Measurements from ENCODE around the gene KRTAP10-8. TPM values are rescaled to one million over a fixed set of nuclear protein-coding genes. Genes with fewer than 3 reads are reported as not detected.
"Not testable (repeated sequence)": the region's sequence is repeated elsewhere in the genome, so short reads cannot be mapped to it uniquely, and the experiment has no call there.

The KRTAP10-8 gene
- polyA plus RNA-seq, 1 donor from 2014 or later = not detected

DNA sequence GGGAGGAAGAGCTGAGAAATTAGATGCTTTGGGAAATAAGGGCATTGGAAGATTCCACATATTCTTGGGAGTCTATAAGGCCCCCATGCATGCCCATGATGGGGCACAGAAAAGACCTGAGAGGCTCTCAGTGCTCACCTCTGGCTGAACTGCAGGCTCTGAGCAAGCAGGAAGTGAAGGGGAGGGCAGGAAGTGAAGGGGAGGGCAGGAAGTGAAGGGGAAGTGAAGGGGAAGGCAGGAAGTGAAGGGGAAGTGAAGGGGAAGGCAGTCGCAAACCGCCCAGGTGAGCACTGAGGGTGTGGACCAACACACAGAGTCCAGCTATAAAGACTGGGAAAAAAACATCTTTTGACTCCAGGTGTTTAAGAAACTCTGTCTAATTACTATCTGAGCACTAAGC lies 18.6 kb downstream of the KRTAP10-8 start:
- peaks cover 8 to 28% (median 18%) of the 10 kb centered on the region in 3 donors for H3K9me3 Mint-ChIP-seq
- H3K27ac Mint-ChIP-seq = no peak overlapping the region
- peaks cover 7% of the 10 kb centered on the region for H3K36me3 Mint-ChIP-seq
- H3K4me1 Mint-ChIP-seq = peaks cover 0 to 4% (median 2%) of the 10 kb centered on the region in 3 donors
- H3K4me3 Mint-ChIP-seq = peak overlapping the region in 2 of 4 donors; percentile 5 to 49
- peaks cover 6% of the 10 kb centered on the region for H3K27me3 Mint-ChIP-seq

DNA sequence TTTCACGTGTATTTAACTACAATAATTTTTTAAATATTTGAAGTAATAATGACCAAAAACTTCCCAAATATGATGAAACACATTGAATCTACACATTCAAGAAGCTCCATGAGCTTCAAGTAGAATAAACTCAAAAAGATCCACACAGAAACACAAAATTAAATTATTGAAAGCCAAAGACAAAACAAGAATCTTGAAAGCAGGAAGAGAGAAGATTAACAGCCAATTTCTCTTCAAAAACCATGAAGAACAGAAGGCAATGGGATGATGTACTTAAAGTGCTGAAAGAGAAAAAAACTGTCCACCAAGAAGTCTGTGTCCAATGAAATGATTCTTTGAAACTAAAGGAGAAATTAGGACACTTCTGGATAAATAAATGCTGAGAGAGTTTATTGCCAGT lies 20.2 kb downstream of the KRTAP10-8 start:
- Mint-ChIP-seq H3K36me3 (peaks cover 7% of the 10 kb centered on the region), H3K27ac (no peak overlapping the region), H3K9me3 (peaks cover 8 to 28% (median 18%) of the 10 kb centered on the region in 3 donors), H3K4me3 (no peak overlapping the region), H3K27me3 (peaks cover 4% of the 10 kb centered on the region), H3K4me1 (peaks cover 0 to 4% (median 2%) of the 10 kb centered on the region in 3 donors)

DNA sequence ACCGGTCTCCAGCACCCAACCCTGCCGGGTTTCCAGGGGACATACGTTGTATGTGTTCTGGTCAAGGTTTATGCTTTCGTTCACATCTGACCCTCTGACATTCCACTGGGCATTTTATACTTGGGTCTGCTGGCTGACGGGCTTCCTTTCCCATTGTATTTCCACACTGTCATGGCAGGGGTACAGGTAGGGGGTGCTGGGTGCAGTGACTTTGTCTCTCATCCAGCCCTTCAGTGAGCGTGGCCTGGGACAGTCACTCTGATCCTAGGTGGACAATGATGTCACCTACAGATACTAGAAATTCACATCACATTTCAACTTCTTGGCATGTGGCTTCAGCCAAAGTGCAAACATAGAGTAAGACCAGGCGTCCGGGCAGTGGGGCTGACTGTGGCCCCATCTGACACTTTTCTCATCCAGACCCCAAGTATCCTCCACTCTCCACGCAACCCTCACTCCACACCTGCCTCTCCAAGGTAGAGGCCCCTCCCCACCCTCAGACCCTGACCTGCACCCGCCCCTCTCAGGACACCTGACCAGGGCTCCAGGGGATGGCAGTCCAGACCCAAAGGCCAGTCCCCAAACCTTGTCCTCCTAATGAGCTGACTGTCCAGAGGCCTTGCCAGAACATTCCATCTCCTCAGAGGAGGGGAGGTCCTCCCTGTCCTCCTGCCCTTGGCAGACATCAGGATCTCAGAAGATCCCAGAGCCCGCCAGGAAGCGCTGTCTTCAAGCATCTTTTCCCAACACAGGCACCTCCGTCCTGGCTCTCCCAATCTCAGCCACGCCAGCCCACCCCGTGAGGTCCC lies 24.5 kb downstream of the KRTAP10-8 start:
- Mint-ChIP-seq H3K4me3 (no peak overlapping the region), H3K27me3 (peaks cover 14% of the 10 kb centered on the region), H3K27ac (no peak overlapping the region), H3K4me1 (peaks cover 0 to 1% (median 0%) of the 10 kb centered on the region in 3 donors), H3K36me3 (peaks cover 3% of the 10 kb centered on the region), H3K9me3 (peaks cover 10 to 22% (median 13%) of the 10 kb centered on the region in 3 donors)

DNA sequence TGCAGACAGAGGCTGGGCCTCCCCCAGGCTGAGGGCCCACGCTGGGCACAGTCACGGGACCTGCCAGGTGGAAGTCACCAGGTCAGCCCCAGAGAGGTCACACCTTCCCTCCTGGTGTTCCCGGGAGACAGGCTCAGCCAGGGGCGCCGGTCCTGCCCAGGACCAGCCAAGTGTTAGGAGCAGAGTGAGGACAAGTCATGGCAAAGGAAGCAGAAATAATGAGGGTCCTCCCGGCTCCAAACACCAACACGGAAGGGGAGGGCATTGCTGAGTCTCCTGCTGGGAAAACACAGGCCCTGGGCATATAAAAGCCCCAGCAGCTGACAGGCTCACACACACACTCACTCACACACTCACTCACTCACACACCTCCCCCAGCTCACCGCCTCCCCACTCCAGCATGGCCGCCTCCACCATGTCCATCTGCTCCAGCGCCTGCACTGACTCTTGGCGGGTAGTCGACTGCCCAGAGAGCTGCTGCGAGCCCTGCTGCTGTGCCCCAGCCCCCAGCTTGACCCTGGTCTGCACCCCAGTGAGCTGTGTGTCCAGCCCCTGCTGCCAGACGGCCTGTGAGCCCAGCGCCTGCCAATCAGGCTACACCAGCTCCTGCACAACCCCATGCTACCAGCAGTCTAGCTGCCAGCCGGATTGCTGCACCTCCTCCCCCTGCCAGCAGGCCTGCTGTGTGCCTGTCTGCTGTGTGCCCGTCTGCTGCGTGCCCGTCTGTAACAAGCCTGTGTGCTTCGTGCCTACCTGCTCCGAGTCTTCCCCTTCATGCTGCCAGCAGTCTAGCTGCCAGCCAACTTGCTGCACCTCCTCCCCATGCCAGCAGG lies 25.4 kb downstream of the KRTAP10-8 start, which contains the start of gene KRTAP10-10:
KRTAP10-10 (plus strand) TSS at position 339 of the 833 bp plus-strand sequence; CDS start at position 401, 62 bp downstream.
- H3K4me1 Mint-ChIP-seq = peaks cover 0 to 1% (median 0%) of the 10 kb centered on the region in 3 donors
- H3K36me3 Mint-ChIP-seq = peaks cover 3% of the 10 kb centered on the region
- peaks cover 3 to 17% (median 11%) of the 10 kb centered on the region in 3 donors for H3K9me3 Mint-ChIP-seq
- H3K27ac Mint-ChIP-seq = no peak within 1 kb of the TSS
- H3K4me3 Mint-ChIP-seq = no peak within 1 kb of the TSS
- peaks cover 14% of the 10 kb centered on the region for H3K27me3 Mint-ChIP-seq

DNA sequence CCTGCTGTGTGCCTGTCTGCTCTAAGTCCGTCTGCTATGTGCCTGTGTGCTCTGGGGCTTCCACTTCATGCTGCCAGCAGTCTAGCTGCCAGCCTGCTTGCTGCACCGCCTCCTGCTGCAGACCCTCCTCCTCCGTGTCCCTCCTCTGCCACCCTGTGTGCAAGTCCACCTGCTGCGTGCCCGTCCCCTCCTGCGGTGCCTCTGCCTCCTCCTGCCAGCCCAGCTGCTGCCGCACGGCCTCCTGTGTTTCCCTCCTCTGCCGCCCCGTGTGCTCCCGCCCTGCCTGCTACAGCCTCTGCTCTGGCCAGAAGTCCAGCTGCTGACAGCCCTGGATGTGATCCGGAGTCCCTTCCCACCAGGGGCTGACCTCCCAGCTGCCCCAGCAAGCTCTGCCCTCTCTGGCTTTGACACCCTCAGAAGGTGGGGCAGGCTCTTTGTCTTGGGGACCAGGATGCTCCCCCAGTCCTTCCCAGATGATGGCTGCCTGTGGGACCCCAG lies 26.0 kb downstream of the KRTAP10-8 start:
- Mint-ChIP-seq H3K9me3 (peaks cover 2 to 18% (median 11%) of the 10 kb centered on the region in 3 donors), H3K27me3 (peaks cover 14% of the 10 kb centered on the region)
- H3K4me1 Mint-ChIP-seq, H3K4me3 Mint-ChIP-seq, H3K36me3 Mint-ChIP-seq, H3K27ac Mint-ChIP-seq: not testable (repeated sequence)

DNA sequence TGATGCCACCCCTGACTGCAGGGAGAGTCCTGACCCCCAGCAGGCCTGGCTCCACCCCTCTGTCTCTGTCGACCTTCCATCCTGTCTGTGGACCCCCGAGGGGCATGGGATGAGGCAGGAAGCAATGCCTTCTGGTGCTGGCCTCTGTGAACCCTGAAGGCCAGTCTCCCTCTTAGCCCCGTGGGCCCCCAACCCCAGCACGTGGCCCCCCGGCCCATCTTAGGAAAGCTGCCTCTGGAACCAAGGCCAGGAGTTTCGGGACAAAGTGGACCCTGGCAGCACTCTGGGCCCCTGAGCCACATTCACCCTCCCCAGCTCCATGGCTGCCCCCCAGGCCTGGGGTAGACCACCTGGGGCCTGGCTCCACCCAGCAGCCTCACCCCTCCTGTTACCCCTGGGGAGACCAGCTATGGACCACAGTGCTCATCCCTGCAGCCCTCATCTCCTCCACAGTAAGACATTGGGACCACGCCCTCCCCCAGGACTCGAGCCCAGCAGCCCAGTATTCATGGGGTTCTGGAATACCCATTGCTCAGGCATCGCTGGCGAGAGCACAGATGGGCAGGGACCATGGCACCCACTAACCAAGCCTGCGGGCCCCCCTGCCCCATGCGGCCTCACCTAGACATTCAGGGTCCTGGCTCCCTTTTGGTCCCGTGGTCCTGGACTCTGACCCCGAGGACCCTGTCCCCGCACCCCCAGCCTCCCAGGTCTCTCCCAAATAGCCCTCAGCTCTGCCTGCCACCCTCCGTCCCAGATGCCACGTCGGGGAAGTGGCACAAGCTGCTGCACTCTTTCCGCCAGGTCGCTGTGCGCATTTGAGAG lies 26.8 kb downstream of the KRTAP10-8 start:
- H3K27me3 Mint-ChIP-seq = peaks cover 14% of the 10 kb centered on the region
- not testable (repeated sequence) for H3K27ac Mint-ChIP-seq, H3K36me3 Mint-ChIP-seq, H3K4me3 Mint-ChIP-seq, H3K4me1 Mint-ChIP-seq
- H3K9me3 Mint-ChIP-seq = peaks cover 5 to 21% (median 12%) of the 10 kb centered on the region in 3 donors

DNA sequence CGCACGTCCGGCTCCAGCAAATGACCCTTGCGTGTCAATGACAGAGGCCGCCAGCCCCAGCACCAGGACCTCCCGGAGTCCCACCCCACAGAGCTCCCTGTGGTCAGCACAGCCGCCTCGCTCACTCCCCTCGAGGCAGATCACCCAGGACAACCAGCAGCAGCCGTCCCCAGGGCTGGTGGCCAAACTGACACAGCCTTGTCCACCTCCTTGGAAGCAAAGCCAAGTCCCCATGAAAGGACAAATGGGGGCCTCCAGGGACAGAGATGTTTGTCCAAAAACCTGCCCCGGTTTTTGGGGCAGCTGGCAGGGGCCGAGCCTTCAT lies 27.4 kb downstream of the KRTAP10-8 start:
- Mint-ChIP-seq H3K27ac (no peak overlapping the region), H3K36me3 (peaks cover 1% of the 10 kb centered on the region), H3K27me3 (peaks cover 14% of the 10 kb centered on the region), H3K4me3 (no peak overlapping the region), H3K9me3 (peaks cover 6 to 27% (median 12%) of the 10 kb centered on the region in 3 donors), H3K4me1 (peaks cover 0 to 1% (median 0%) of the 10 kb centered on the region in 3 donors)

DNA sequence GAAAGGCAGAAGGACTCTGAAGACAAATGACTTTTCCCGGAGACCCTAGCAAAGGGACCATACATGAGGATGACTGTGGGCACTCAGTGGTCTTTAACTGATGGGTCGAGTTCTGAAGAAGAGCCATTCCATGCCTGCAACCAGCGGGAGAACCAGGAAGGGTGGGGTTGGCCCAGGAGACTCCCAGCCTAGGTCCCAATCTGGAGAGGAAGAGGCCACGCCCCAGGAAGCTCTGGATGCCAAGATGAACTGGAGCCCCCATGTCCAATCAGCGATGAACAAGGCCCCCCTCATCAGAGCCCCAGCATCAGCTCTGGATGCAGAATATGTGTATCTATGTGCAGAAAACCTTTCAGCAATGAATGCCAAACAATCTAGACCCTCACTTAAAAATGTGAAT lies 28.9 kb downstream of the KRTAP10-8 start:
- Mint-ChIP-seq H3K4me1 (peaks cover 0 to 1% (median 0%) of the 10 kb centered on the region in 3 donors), H3K4me3 (no peak overlapping the region), H3K27ac (no peak overlapping the region), H3K27me3 (peaks cover 14% of the 10 kb centered on the region), H3K9me3 (peaks cover 12 to 35% (median 16%) of the 10 kb centered on the region in 3 donors), H3K36me3 (peaks cover 5% of the 10 kb centered on the region)

DNA sequence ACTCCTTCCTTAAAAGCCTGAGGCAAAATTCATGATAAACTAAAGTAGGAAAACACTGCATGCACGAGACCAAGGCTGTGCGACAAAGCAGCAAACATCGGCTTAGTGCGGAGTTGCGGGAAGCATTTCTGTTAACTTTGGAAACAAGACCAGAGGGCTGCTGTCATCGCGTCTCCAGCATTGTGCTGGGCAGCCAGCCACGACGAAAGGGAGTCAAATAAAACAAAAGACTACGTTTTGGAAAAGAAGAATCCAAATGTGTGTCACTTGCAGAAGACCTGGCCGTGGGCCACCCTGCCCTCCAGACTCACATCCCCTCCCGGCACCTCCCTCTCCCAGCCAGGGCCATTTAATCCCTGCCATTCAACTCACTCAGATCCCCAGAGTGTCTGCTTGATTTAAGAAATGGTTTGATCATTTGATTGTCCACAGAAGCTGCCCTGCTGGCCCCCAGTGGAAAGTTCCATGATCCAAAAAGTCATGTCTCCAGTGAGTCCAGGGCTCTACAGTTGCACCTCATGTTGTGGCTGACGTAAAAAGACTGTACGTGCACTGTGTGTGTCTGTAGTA lies 31.9 kb downstream of the KRTAP10-8 start:
- peaks cover 0 to 1% (median 0%) of the 10 kb centered on the region in 3 donors for H3K4me1 Mint-ChIP-seq
- H3K27ac Mint-ChIP-seq = no peak overlapping the region
- peaks cover 18% of the 10 kb centered on the region for H3K27me3 Mint-ChIP-seq
- peaks cover 12 to 35% (median 16%) of the 10 kb centered on the region in 3 donors for H3K9me3 Mint-ChIP-seq
- H3K4me3 Mint-ChIP-seq = peak overlapping the region in 1 of 4 donors; percentile 13
- peaks cover 5% of the 10 kb centered on the region for H3K36me3 Mint-ChIP-seq

DNA sequence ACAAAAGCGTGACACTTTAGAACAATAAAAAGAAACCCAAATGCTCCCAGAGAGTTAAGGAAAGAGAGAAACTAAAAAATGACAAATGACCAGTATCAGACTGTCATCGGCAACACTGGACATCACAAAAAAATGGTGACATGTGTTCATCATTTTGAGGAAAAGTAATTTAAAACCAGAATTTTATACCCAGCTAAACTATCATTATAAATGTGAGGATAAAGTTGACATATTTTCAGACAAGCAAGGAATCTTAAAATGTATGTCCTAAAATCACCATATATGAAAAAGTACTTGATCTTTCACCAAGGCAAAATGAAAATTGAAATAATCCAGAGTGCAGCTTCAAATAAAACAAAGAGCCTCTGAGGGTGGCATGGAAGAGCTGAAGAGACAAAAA lies 33.0 kb downstream of the KRTAP10-8 start:
- peaks cover 5% of the 10 kb centered on the region for H3K36me3 Mint-ChIP-seq
- H3K27ac Mint-ChIP-seq = no peak overlapping the region
- H3K9me3 Mint-ChIP-seq = peaks cover 10 to 34% (median 14%) of the 10 kb centered on the region in 3 donors
- no peak overlapping the region for H3K4me3 Mint-ChIP-seq
- peaks cover 0 to 1% (median 0%) of the 10 kb centered on the region in 3 donors for H3K4me1 Mint-ChIP-seq
- H3K27me3 Mint-ChIP-seq = peaks cover 12% of the 10 kb centered on the region

DNA sequence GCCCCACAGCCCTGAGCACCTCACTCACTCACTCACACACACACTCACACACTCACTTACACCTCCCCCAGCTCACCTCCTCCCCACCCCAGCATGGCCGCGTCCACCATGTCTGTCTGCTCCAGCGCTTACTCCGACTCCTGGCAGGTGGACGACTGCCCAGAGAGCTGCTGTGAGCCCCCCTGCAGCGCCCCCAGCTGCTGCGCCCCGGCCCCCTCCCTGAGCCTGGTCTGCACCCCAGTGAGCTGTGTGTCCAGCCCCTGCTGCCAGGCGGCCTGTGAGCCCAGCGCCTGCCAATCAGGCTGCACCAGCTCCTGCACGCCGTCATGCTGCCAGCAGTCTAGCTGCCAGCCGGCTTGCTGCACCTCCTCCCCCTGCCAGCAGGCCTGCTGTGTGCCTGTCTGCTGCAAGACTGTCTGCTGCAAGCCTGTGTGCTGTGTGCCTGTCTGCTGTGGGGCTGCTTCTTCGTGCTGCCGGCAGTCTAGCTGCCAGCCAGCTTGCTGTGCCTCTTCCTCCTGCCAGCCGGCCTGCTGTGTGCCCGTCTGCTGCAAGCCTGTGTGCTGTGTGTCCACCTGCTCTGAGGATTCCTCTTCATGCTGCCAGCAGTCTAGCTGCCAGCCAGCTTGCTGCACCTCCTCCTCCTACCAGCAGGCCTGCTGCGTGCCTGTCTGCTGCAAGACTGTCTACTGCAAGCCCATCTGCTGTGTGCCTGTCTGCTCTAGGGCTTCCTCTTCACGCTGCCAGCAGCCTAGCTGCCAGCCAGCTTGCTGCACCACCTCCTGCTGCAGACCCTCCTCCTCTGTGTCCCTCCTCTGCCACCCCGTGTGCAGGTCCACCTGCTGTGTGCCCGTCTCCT lies 34.7 kb downstream of the KRTAP10-8 start, which contains the start of gene KRTAP10-11:
KRTAP10-11 (plus strand) TSS at position 49 of the 856 bp plus-strand sequence; CDS start at position 94, 45 bp downstream.
- peak within 1 kb of the TSS in 2 of 4 donors; percentile 65 to 82 for H3K4me3 Mint-ChIP-seq
- H3K36me3 Mint-ChIP-seq = not testable (repeated sequence)

DNA sequence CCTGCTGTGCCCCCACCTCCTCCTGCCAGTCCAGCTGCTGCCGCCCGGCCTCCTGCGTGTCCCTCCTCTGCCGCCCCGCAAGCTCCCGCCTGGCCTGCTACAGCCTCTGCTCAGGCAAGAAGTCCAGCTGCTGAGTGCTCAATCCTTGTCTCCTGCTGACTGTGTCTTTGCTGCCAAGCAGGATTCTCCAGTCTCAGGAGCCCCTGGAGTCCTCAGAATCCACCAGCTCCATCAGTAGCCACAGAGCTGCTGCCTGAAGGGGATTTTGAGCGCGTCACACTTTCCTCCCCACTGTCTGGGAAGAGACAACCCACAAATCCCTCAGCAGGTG lies 35.3 kb downstream of the KRTAP10-8 start:
- H3K27me3 Mint-ChIP-seq = peaks cover 17% of the 10 kb centered on the region
- H3K9me3 Mint-ChIP-seq = peaks cover 10 to 25% (median 10%) of the 10 kb centered on the region in 3 donors
- no peaks in the 10 kb centered on the region for H3K4me1 Mint-ChIP-seq
- no peak overlapping the region for H3K4me3 Mint-ChIP-seq
- H3K27ac Mint-ChIP-seq = no peak overlapping the region
- H3K36me3 Mint-ChIP-seq = peaks cover 5% of the 10 kb centered on the region

More for the DNA sequence above, 34.7 kb downstream of the KRTAP10-8 start, which contains the start of gene KRTAP10-11:
- H3K27ac Mint-ChIP-seq, H3K4me1 Mint-ChIP-seq: not testable (repeated sequence)
- peaks cover 17% of the 10 kb centered on the region for H3K27me3 Mint-ChIP-seq
- peaks cover 10 to 26% (median 10%) of the 10 kb centered on the region in 3 donors for H3K9me3 Mint-ChIP-seq

DNA sequence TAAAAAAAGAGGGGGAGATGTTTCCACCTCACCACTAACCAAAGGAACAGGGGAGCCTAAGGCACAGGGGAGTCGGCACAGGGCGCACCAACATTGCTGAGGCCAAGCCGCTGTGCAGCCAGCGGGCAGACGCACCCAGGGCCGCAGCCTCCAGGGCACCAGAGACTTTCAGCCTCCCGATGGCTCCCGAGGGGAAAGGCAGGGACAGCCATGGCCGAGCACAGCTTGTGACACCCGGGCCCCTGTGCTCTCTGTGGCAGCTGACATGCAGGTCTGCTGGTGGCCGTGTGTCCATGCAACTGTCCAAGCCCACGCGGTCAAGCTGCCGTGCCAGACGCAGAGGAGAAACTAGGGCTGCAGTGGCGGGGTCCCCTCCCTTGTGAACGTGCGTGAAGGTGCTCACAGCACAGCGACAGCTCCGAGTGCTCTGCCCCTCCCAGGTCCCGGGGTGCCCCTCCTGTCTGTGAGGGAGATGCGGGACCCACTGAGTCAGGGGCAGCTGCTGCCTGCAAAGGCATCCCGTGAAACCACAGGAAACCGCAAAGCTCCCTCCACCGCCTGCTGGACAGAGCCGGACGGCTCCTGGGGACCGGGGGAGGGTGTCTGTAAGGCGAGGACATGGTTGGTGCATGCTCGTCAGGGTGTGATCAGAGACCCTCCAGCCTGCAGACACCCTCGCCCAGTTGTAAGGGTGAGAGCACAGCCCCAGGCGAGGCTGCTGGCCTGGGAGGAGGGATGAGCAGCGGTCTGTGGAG lies 36.9 kb downstream of the KRTAP10-8 start:
- H3K27me3 Mint-ChIP-seq = peaks cover 17% of the 10 kb centered on the region
- peaks cover 5% of the 10 kb centered on the region for H3K36me3 Mint-ChIP-seq
- peaks cover 7 to 14% (median 7%) of the 10 kb centered on the region in 3 donors for H3K9me3 Mint-ChIP-seq
- H3K27ac Mint-ChIP-seq = no peak overlapping the region
- H3K4me3 Mint-ChIP-seq = no peak overlapping the region
- no peaks in the 10 kb centered on the region for H3K4me1 Mint-ChIP-seq
